ENCODE measurements around the gene PTGER3.

- TF ChIP-seq CTCF (IDR thresholded peaks at IDR 0.05): no peak
- no peak for TF ChIP-seq ZFX (IDR thresholded peaks at IDR 0.05; ENCODE audit: borderline replicate concordance)
These were observed 2.8 kb downstream of the PTGER3 start for GRCh38 chr1:71044833-71045232.
